HepG2 (cell line): ENCODE results near the gene MOGAT3. TPM values are rescaled to one million over a fixed set of nuclear protein-coding genes. Genes with fewer than 3 reads are reported as not detected.

Experiments used
- AHR ChIP-seq: IDR thresholded peaks from 2 replicates; pipeline ENCODE4 v1.6.1; 2018; ENCODE audit warnings: missing genetic modification reagents, missing compliant biosample characterization
- ESRRA ChIP-seq: sonication (generic); formaldehyde crosslinking; IDR thresholded peaks from 2 replicates; pipeline ENCODE4 v1.5.1; 2020; ENCODE audit warnings: mild to moderate bottlenecking, low read depth, missing genetic modification reagents
- POGZ ChIP-seq: sonication (generic); formaldehyde crosslinking; IDR thresholded peaks from 2 replicates; pipeline ENCODE4 v1.4.0; 2020; ENCODE audit warnings: mild to moderate bottlenecking, missing genetic modification reagents
- REL ChIP-seq: sonication (generic); formaldehyde crosslinking; conservative IDR thresholded peaks from 2 replicates; pipeline ENCODE4 v1.8.0; 2022; ENCODE audit warnings: mild to moderate bottlenecking, missing genetic modification reagents, moderate library complexity
- REST ChIP-seq, 2 experiments: IDR thresholded peaks; 2 replicates each; pipeline ENCODE4 v1.6.1; 2011 to 2012; ENCODE audit warnings: low read length in 2 of 2, borderline replicate concordance in 1 of 2, low read depth in 1 of 2, mild to moderate bottlenecking in 1 of 2, moderate library complexity in 1 of 2
- SNAPC4 ChIP-seq: sonication (generic); formaldehyde crosslinking; IDR thresholded peaks from 2 replicates; pipeline ENCODE4 v1.4.0; 2020; ENCODE audit warnings: mild to moderate bottlenecking, missing genetic modification reagents
- TFAP4 ChIP-seq: sonication (generic); IDR thresholded peaks from 2 replicates; pipeline ENCODE4 v1.6.1; 2016; ENCODE audit warnings: low read depth, borderline replicate concordance
- ZNF367 ChIP-seq: sonication (generic); formaldehyde crosslinking; IDR thresholded peaks from 2 replicates; pipeline ENCODE4 v1.4.0; 2020; ENCODE audit warnings: missing genetic modification reagents, borderline replicate concordance
- ZNF383 ChIP-seq: sonication (generic); formaldehyde crosslinking; IDR thresholded peaks from 2 replicates; pipeline ENCODE4 v1.4.0; 2020; ENCODE audit warnings: missing genetic modification reagents, mild to moderate bottlenecking, borderline replicate concordance
- ZNF746 ChIP-seq: sonication (generic); formaldehyde crosslinking; IDR thresholded peaks from 2 replicates; pipeline ENCODE4 v1.8.0; 2022; ENCODE audit warnings: mild to moderate bottlenecking, missing genetic modification reagents
- ZNF788 ChIP-seq: sonication (generic); formaldehyde crosslinking; IDR thresholded peaks from 2 replicates; pipeline ENCODE4 v1.5.0; 2020; ENCODE audit warnings: mild to moderate bottlenecking, missing genetic modification reagents, borderline replicate concordance
- ZNF878 ChIP-seq: sonication (generic); formaldehyde crosslinking; IDR thresholded peaks from 2 replicates; pipeline ENCODE4 v1.8.1; 2023; ENCODE audit warnings: mild to moderate bottlenecking, missing genetic modification reagents, moderate library complexity
- ZXDC ChIP-seq: sonication (generic); formaldehyde crosslinking; IDR thresholded peaks from 2 replicates; pipeline ENCODE4 v1.5.0; 2020; ENCODE audit warnings: mild to moderate bottlenecking, missing genetic modification reagents
- polyA plus RNA-seq, 8 experiments: library from polyadenylated mRNA; depleted of rRNA in 3 of 8; stranded (reverse) in 7 of 8; unstranded in 1 of 8; fragments of >200 nt; fragmentation: Illumina TruSeq in 4 of 8; extraction: Trizol in 4 of 8; gene quantifications; 2 replicates each; pipeline versions ENCODE4 v1.2.1 to v1.2.3, GENCODE V29; 2011 to 2016; ENCODE audit warnings: low read depth in 4 of 8, missing spikeins in 1 of 8, mixed read lengths in 1 of 8; ENCODE audit not compliant: insufficient read depth in 1 of 8
- total RNA-seq, 5 experiments: library from RNA; depleted of rRNA; stranded (reverse); fragments of >200 nt; fragmentation: Illumina TruSeq; extraction: Trizol; gene quantifications; 2 replicates each; pipeline ENCODE4 v1.2.3, GENCODE V29; 2016; ENCODE audit warnings: low read depth in 1 of 5
- TF ChIP-seq, protein P1 (sequence below): sonication (generic); formaldehyde crosslinking; IDR thresholded peaks from 2 replicates; pipeline ENCODE4 v1.4.0; 2020; ENCODE audit warnings: missing genetic modification reagents, low read depth, mild to moderate bottlenecking, borderline replicate concordance

The MOGAT3 gene
- total and polyA plus RNA-seq, 2 of the 13 experiments (the other 11 are each of a cell fraction or from before 2014, with no cell fraction given) = 22.5 to 30.5 TPM

- no peak for TF ChIP-seq REST (IDR thresholded peaks at IDR 0.05; ENCODE audit: borderline replicate concordance in 1 of 2, low read depth in 1 of 2, low read length in 2 of 2)
- TF ChIP-seq SNAPC4 (CRISPR knock-in tag) = peak; percentile 64; the same call in 1 of the 2 replicates
- TF ChIP-seq ZNF788 = no peak
- no peak for TF ChIP-seq AHR (CRISPR knock-in tag)
- TF ChIP-seq POGZ (CRISPR knock-in tag) = peak; percentile 57
- TF ChIP-seq ZNF367 (CRISPR knock-in tag) = no peak
- TF ChIP-seq ZXDC (CRISPR knock-in tag) = no peak
- TF ChIP-seq ZNF383 (CRISPR knock-in tag) = no peak
- TF ChIP-seq REL (CRISPR knock-in tag) = no peak
- no peak; the same call in 1 of the 2 replicates for TF ChIP-seq TFAP4
- TF ChIP-seq ZNF878 (CRISPR knock-in tag) = no peak
- TF ChIP-seq ESRRA (CRISPR knock-in tag) = no peak
- TF ChIP-seq ZNF746 = no peak
- TF ChIP-seq, protein P1, sequence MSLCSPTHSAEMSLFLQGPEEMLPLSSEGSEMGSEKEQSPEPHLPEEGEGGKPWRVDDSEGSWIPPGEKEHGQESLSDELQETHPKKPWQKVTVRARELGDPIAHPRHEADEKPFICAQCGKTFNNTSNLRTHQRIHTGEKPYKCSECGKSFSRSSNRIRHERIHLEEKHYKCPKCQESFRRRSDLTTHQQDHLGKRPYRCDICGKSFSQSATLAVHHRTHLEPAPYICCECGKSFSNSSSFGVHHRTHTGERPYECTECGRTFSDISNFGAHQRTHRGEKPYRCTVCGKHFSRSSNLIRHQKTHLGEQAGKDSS = no peak
Observed at GRCh38 chr7:101218236-101219125, 17.6 kb upstream of the MOGAT3 start (continued).
